HepG2 (cell line): Measurements from ENCODE around the gene NUDT7. TPM values are rescaled to one million over a fixed set of nuclear protein-coding genes. Genes with fewer than 3 reads are reported as not detected.

ENCODE experiments used
- ARID5B ChIP-seq: IDR thresholded peaks from 2 replicates; pipeline ENCODE4 v1.4.0; 2020; ENCODE audit warnings: mild to moderate bottlenecking, missing genetic modification reagents
- ELK4 ChIP-seq: sonication (generic); formaldehyde crosslinking; IDR thresholded peaks from 2 replicates; pipeline ENCODE4 v1.9.0; 2021; ENCODE audit warnings: missing genetic modification reagents, borderline replicate concordance
- FOXA1 ChIP-seq, 2 experiments: fragments of 450-650 bp in 1 of 2; sonication (generic) in 1 of 2; formaldehyde crosslinking in 1 of 2; IDR thresholded peaks; 2 replicates each; pipeline versions ENCODE4 v1.4.0 to v1.6.1; 2016 to 2020; ENCODE audit warnings: missing genetic modification reagents in 1 of 2
- HDAC2 ChIP-seq: sonication (generic); formaldehyde crosslinking; IDR thresholded peaks from 2 replicates; pipeline ENCODE4 v1.4.0; 2020; ENCODE audit warnings: missing genetic modification reagents
- IRX3 ChIP-seq: sonication (generic); formaldehyde crosslinking; IDR thresholded peaks from 2 replicates; pipeline ENCODE4 v1.8.1; 2023; ENCODE audit warnings: mild to moderate bottlenecking, low read depth, missing genetic modification reagents, borderline replicate concordance
- JUNB ChIP-seq: sonication (generic); formaldehyde crosslinking; IDR thresholded peaks from 2 replicates; pipeline ENCODE4 v1.8.0; 2022; ENCODE audit warnings: missing genetic modification reagents, mild to moderate bottlenecking, borderline replicate concordance
- KLF9 ChIP-seq: IDR thresholded peaks from 2 replicates; pipeline ENCODE4 v1.6.1; 2016; ENCODE audit warnings: low read depth
- MED1 ChIP-seq: sonication (generic); formaldehyde crosslinking; IDR thresholded peaks from 2 replicates; pipeline ENCODE4 v1.4.0; 2020; ENCODE audit warnings: missing genetic modification reagents
- STAG1 ChIP-seq: sonication (generic); formaldehyde crosslinking; IDR thresholded peaks from 2 replicates; pipeline ENCODE4 v1.4.0; 2020; ENCODE audit warnings: missing genetic modification reagents
- TBP ChIP-seq: sonication (generic); formaldehyde crosslinking; IDR thresholded peaks from 2 replicates; pipeline ENCODE4 v1.5.0; 2020; ENCODE audit warnings: missing genetic modification reagents
- ZFAT ChIP-seq: sonication (generic); formaldehyde crosslinking; conservative IDR thresholded peaks from 2 replicates; pipeline ENCODE4 v1.8.1; 2023; ENCODE audit warnings: missing genetic modification reagents, inconsistent platforms
- ZNF136 ChIP-seq: sonication (generic); formaldehyde crosslinking; IDR thresholded peaks from 2 replicates; pipeline ENCODE4 v1.8.1; 2022; ENCODE audit warnings: low read depth, mild to moderate bottlenecking, moderate library complexity, missing genetic modification reagents
- ZNF275 ChIP-seq: sonication (generic); formaldehyde crosslinking; IDR thresholded peaks from 2 replicates; pipeline ENCODE4 v1.8.0; 2022; ENCODE audit warnings: missing genetic modification reagents, mild to moderate bottlenecking, inconsistent platforms, borderline replicate concordance
- ZNF337 ChIP-seq: sonication (generic); formaldehyde crosslinking; IDR thresholded peaks from 2 replicates; pipeline ENCODE4 v1.5.1; 2020; ENCODE audit warnings: missing genetic modification reagents, low read depth, mild to moderate bottlenecking, borderline replicate concordance
- ZNF451 ChIP-seq: sonication (generic); formaldehyde crosslinking; IDR thresholded peaks from 2 replicates; pipeline ENCODE4 v1.5.0; 2020; ENCODE audit warnings: mild to moderate bottlenecking, missing genetic modification reagents
- ZNF720 ChIP-seq: sonication (generic); formaldehyde crosslinking; IDR thresholded peaks from 2 replicates; pipeline ENCODE4 v1.4.0; 2020; ENCODE audit warnings: missing genetic modification reagents
- polyA plus RNA-seq, 8 experiments: library from polyadenylated mRNA; depleted of rRNA in 3 of 8; stranded (reverse) in 7 of 8; unstranded in 1 of 8; fragments of >200 nt; fragmentation: Illumina TruSeq in 4 of 8; extraction: Trizol in 4 of 8; gene quantifications; 2 replicates each; pipeline versions ENCODE4 v1.2.1 to v1.2.3, GENCODE V29; 2011 to 2016; ENCODE audit warnings: low read depth in 4 of 8, missing spikeins in 1 of 8, mixed read lengths in 1 of 8; ENCODE audit not compliant: insufficient read depth in 1 of 8
- total RNA-seq, 5 experiments: library from RNA; depleted of rRNA; stranded (reverse); fragments of >200 nt; fragmentation: Illumina TruSeq; extraction: Trizol; gene quantifications; 2 replicates each; pipeline ENCODE4 v1.2.3, GENCODE V29; 2016; ENCODE audit warnings: low read depth in 1 of 5
- TF ChIP-seq, protein P1 (sequence below): sonication (generic); formaldehyde crosslinking; conservative IDR thresholded peaks from 2 replicates; pipeline ENCODE4 v1.4.0; 2020; ENCODE audit warnings: missing genetic modification reagents
- TF ChIP-seq, protein P2 (sequence below): sonication (generic); formaldehyde crosslinking; IDR thresholded peaks from 2 replicates; pipeline ENCODE4 v1.5.0; 2020; ENCODE audit warnings: missing genetic modification reagents, mild to moderate bottlenecking, borderline replicate concordance

The NUDT7 gene
- total and polyA plus RNA-seq, 2 of the 13 experiments (the other 11 are each of a cell fraction or from before 2014, with no cell fraction given), result 14.3 to 23.9 TPM

DNA sequence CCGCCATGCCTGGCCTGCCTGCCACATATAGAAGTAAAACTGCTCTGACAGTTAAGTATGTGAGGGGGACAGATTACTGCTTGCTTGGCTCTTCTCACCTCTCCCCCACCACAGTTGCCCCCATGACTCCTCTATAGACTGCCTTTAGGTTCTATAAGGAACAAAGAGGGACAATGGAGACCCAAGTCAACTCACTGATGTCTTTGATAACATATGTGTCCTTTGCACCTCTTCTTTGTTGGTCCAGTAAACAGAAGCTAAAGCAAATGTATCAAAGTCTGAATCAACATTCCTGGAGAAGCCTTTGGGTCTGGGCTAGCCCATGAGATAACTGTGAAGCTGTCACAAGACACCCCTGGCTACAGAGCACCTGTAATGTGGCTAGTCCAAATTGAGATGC is 27.1 kb downstream of the NUDT7 start (continued):
- TF ChIP-seq ARID5B (CRISPR knock-in tag) (peak; percentile 84), ZFAT (no peak), ZNF136 (CRISPR knock-in tag) (no peak), STAG1 (CRISPR knock-in tag) (no peak), MED1 (CRISPR knock-in tag) (peak; percentile 26; the same call in 1 of the 2 replicates), ZNF275 (CRISPR knock-in tag) (no peak), ZNF451 (CRISPR knock-in tag) (no peak), HDAC2 (CRISPR knock-in tag) (peak; percentile 71), IRX3 (CRISPR knock-in tag) (no peak), FOXA1 (IDR thresholded peaks at IDR 0.05) (peak; percentile 87), FOXA1 (CRISPR knock-in tag; IDR thresholded peaks at IDR 0.05) (peak; percentile 86), KLF9 (CRISPR knock-in tag) (no peak), TBP (CRISPR knock-in tag) (no peak), ZNF337 (CRISPR knock-in tag) (no peak), JUNB (no peak), ELK4 (CRISPR knock-in tag) (no peak), ZNF720 (CRISPR knock-in tag) (no peak)
- TF ChIP-seq, protein P1, sequence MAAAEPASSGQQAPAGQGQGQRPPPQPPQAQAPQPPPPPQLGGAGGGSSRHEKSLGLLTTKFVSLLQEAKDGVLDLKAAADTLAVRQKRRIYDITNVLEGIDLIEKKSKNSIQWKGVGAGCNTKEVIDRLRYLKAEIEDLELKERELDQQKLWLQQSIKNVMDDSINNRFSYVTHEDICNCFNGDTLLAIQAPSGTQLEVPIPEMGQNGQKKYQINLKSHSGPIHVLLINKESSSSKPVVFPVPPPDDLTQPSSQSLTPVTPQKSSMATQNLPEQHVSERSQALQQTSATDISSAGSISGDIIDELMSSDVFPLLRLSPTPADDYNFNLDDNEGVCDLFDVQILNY, result no peak
- TF ChIP-seq, protein P2, sequence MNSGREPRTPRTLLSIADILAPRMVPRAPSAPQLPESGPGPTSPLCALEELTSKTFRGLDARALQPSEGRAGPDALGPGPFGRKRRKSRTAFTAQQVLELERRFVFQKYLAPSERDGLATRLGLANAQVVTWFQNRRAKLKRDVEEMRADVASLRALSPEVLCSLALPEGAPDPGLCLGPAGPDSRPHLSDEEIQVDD, result no peak
